Cerebellar nuclear complex (tissue), 1 donor: Measurements from ENCODE around the gene SMAP1.
"Not testable (repeated sequence)": the region's sequence is repeated elsewhere in the genome, so short reads cannot be mapped to it uniquely, and the experiment has no call there.

Experiments
- DNase-seq, 2 experiments: peaks; one replicate each; lab custom pipeline; 2025; lab: John Stamatoyannopoulos, UW

SMAP1 gene

DNA sequence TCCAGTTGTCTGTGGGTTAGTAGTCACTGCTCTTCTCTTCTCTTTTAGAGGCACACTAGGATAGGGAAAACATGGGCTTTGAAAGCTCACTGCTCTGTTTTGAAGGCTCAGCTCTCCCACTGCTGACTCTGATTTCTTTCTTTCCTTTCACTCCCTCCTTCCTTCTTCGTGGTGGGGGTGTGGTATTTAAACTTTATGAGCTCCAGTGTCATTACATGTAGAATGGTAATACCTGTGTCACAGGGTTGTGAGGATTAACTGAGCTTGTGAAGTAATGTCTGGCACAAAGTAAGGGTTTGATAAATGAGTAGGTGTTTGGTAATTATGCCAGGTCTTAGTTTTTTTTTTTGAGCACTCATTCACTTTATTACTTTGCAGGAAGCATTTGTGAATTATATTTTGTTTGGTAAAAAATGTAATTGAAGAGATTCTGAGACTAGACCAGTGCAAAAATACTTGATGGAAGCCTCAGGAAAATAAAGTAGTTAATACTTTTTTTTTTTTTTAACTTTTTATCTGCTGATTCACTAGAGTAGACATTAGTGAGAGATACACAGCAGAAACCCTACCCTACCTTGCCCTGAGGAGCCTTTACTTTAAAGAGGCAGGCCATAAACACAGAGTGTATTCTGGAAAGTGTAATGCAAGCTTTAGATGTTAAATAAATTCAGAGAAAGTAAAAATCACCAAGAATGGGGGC is 17.3 kb downstream of the SMAP1 start:
- no peak for DNase-seq

DNA sequence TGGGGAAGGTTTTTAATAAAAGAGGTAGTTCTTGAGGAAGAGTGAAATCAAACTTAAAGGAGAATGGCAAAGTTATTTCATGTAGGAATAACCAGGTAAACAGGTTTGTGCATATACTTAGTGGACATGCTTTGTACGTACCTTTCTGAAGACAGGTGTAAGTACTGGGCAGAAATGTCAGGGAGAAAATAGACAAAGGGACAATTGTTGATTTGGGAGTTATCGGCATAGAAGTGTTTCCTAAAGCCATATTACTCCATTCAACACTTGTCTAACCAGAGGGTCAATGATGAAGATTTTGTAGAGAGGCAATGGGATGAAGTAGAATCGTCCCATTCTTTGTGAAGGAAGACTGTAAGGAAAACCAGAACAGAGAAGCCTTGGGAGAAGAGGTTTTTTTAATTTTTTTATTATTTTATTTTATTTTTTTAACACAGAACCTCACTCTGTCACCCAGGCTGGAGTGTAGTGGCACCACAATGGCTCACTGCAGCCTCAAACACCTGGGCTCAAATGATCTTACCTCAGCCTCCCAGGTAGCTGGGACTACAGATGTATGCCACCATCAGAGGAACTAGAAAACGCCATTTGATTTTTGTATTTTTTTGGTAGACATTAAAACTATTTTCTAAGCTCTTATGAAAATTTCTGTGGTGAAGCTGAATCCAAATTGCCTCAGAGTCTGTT is 18.0 kb downstream of the SMAP1 start:
- DNase-seq, result no peak

DNA sequence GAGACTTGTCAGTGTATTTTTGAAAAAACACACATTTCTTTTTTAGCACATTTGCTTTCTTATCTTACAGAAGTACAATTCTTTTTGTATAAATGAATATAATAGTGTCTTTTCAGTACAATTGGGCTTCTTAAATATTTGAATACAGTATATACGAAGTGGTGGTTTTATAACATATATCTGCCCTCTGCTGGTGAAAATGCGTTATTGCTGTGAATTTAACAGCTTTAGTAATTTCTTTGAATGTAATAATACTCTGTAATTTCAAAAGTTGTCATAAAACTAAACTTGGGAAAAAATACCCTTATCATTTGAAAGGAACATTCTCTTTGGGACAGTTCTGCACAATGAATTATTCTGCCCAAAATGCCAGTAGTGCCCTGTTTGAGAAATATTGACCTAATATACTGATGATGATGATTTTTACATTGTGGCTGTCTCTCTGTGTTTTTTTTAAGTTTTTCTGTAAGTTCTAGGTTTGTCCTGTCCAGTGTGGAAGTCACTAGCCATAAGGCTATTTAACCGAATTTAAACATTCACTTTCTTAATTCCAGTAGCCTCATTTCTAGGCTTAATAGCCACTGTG is 19.0 kb downstream of the SMAP1 start:
- DNase-seq, result no peak

DNA sequence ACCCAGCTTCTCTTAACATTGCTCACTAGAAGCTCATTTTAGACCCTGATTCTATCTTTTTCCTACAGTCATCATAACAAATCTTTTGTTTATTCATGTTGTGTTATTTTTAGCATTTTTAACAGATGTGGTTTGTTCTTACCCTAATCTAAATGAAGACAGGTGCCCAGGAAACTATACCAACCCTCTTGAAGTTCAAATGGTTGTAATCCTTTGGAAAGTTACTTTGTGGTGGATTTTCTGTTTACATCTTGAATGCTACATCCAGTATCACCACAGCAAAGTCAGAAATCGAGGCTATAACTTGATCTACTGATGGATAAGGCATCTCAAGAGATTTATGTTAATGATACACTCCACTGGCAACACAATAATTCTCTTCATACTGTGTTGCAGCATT is 26.2 kb downstream of the SMAP1 start:
- DNase-seq, result no peak

DNA sequence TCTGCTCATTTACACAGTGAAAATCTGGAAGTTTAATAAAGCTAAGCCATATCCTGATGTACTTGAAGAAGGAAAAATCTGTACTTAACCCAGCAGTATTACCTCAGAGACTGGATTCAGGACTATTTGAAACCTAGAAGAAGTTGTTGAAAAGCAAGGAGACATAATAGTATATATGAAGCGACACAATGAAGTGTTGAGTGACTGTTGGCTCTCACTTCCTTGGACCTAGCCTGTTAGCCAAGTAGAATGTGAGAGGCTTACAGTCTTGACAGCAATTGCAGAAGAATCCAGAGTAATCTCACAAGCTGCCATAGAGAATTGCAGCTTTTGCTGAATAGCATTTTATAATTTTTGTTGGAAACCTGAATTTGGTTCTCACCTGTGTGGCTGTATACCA is 26.7 kb downstream of the SMAP1 start:
- DNase-seq, result no peak

DNA sequence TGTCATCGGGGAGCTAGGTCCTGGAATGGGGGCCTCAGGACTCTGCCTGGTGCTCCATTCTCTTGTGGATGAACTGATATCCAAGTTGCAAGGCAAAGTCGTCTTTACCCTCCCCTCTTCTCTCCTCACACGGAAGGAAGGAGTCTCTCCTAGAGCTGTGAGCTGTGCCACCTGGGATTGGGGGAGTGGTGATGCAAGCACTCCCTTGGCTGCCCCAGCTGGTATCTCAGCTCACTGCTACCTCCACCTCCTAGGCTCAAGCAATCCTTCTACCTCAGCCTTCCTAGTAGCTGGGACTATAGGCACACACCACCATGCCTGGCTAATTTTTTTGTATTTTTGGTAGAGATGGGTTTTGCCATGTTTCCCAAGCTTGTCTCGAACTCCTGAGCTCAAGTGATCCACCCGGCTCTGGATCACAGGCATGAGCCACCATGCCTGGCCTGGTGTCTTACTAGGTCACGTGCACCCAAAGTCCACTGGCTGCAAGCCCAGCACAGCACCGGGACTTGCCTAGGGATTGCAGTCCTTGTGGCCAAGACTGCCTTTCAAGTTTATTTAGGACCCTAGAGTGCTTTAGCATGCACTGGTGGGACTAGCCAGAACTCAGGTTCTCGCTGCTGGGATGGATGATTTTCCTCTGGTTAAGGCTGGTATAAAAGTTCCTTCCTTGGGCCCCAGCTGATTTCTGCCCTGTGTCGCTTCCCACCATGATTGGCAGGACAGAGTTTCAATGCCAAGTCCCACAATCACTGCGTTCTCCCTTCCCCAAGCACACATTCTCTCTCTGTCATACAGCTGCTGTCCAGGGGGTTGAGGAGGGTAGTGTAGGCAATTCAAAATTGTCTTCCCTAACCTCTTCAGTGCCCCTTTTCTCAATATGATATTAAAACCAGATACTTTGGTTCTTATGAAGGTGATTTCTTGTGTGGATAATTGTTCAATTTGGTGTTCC is 33.5 kb downstream of the SMAP1 start:
- no peak for DNase-seq

DNA sequence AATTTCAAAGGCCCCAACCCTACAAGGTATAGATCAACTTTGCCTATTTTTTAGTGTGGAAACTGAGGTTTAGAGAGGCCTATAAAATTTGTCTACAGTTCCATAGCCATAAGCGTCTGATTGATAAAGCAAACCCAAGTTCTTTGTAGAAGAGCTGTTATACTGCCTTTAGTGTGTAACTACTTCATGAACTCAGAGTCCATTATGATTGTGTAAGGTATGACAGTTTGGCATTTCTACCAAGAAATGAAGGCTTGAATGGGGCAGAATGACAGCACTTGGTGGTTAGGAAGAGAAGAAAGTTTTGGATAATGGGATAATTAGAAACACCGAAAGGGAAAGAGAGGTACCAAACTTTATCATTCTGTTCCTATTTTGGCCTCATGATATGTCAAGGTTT is 38.1 kb downstream of the SMAP1 start:
- no peak for DNase-seq

DNA sequence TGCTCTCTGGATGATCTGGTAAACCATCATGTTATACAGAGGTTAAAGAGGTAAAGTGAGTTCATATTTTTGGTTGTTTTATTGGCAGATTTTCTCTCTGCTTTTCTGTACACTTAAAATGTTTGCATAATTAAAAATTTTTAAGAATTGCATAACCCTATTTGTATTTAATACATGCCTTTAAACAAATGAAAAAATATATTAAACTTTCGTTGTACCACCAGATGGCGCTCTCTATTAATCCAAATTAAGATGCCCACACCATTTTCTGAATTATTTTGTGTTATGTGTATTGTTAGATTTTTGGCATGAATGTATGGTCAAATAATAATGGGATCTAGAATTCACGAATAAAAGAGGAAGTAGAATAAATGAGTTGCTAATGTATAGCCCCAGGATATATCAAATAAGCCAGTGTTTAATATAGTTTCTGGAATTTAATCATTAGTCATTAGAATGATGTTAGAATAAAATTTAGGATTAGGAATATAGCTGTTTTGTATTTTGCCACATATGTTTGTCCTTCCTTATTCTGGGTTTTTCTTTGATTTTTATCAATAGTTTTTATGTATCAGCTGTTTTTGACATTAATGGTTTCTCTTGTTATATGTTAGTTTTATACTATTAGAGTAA is 38.9 kb downstream of the SMAP1 start:
- no peak for DNase-seq

DNA sequence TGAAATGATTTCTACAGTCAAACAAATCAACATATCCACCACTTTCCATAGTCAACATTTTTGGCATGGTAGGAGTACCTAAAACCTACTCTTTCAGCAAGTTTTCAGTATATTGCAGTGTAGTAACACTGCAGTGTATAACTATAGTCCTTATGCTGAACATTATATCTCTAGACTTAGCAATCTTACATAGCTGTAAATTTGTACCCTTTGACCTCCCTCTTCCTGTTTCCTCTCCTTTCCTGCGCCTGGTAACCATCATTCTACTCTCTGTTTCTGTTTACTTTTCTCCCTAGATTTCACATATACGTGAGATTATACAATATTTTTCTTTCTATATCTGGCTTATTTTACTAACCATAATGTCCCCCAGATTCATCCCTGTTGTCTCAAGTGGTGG is 40.2 kb downstream of the SMAP1 start:
- DNase-seq, result no peak

DNA sequence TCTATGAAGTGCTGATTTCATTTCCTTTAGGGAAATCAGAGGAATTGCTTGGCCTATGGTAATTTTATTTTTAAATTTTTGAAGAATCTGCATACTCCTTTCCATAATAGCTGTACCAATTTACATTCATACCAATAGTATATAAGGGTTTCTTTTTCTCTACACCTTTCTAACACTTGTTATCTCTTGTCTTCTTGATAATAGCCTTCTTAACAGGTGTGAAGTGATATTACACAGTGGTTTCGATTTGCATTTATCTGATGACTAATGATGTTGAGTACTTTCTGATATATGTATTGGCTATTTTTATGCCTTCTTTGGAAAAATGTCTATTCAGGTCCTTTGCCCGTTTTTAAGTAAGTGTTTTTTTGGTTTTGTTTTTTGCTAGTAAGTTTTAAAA is 40.8 kb downstream of the SMAP1 start:
- DNase-seq, result no peak

DNA sequence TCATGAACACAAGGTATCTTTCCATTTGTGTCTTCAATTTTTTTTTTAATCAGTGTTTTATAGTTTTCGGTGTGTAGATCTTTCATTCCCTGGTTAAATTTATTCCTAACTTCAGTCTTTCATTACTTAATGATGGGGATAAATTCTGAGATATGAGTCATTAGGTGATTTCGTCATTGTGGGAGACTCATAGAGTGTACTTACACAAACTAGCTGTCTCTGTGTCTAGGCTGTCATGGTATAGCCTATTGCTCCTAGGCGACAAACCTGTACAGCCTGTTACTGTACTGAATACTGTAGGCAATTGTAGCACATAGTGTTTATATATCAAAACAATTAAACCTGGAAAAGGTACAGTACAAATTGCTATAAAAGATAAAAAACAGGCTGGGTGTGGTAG is 42.1 kb downstream of the SMAP1 start:
- no peak for DNase-seq

DNA sequence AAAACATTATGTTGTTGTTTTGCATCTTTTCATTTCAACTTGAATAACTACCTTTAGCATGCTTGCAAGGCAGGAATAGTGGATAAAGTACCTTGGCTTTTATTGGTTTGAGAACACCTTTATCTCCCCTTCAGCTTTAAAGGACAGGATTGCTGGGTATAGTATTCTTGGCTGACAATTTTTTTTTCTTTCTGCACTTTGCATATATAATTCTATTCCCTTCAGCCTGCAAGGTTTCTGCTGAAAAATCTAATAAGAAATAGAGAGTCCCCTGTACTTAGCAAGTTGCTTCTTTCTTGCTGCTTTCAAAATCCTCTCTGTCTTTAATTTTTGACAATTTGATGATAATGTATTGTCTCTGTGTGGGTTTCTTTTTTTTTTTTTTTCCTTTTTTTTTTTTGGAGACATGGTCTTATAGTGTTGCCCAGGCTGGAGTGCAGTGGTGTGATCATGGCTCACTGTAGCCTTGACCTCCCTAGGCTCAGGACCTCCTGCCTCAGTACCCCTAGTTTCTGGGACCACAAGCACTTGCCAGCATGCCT is 47.1 kb downstream of the SMAP1 start:
- DNase-seq, result no peak

DNA sequence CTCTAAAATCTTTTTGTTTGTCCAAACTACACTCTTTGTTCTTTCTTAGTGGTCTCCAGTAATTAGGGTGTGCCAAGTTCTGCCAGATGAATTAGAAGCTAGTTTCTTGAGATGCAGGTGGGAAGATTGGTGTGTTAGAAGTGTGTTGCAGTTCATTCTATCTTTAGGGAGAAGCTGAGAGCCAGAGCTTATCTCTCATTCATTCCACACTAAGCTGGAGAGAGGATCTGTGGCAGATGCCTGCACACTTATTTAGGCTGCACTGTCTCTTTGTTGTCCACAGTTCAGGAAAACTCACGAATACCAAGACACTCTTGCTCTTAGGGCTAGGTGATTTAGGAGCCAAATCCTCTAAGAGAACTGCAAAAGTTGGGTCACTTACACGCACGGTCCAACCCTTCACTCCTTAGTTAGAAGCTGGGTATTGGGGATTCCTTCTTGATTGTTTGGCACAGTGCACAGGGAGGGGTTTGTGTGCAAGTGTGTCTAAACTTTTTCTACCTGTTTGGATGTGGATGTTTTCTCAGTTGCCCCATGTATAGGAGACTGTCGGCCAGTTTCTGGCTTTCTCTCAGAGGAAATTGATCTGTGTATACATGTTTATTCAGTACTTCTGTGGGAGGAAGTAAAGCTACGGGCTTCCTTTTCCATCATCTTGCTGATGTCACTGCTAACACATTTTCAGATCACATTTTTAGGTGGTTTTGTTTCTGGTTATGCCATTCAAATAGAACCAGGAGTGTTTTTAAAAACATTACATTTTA is 49.5 kb downstream of the SMAP1 start:
- no peak for DNase-seq

DNA sequence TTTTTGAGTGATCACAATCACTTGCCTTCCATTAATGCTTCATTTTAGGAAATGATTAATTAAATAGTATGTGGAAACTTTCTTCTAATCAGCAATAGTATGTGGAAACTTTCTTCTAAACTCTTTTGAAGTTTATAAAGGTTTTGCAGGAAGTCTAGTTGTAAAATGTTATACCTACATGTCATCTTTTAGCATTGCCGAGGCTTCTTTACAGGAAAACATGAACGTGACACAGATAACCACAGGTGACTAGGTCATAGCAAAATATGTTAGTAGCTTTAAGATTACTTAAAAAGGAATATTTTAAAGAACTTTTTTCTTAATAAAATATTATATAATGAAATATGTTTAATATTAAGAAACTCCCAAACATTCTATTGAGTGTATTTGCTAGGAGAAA is 56.8 kb downstream of the SMAP1 start:
- no peak for DNase-seq

DNA sequence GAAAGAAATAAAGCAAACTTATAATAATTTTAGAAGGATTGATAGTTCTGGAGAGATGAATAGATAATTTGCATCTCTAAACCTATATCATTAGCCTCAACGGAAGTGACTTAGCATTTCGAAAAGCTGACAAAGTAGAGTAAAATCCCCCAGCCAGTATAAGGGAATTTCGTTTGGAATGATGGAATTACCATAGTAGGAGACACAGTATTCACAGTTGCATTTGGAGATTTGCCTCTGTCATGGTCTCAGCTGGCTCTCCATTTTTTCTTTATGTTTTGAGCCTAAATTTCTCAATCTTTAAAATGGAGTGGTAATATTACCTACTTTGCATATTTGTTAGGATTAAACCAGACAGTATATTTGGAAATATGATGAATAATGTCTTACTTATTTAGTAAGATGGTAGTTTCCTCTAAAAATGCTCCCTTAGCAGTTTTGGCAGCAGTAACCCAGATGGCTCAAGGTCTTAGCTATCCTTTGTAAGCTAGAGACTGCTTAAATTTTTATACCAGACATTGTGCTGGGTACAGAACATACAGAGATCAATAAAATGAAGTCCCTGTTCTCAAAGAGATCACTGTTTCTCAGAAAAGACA is 58.2 kb downstream of the SMAP1 start:
- no peak for DNase-seq

DNA sequence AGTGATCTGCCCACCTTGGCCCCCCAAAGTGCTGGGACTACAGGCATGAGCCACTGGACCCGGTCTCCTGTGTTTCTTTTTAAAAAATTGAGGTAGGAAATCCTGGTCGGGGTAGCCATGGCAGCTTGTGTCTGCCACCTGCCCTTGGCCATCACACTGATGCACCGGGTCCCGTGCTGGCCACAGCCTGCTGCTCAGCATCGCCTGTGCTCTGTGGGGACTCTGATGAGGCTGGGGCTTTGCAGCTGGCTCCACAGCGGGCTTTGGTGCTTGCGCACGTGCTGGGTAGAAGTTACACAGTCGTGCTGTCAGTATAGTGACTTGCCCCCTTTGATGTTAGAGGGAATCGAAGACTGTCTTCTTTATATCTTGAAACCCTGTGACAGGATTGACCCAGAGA is 66.7 kb downstream of the SMAP1 start:
- DNase-seq, result no peak

DNA sequence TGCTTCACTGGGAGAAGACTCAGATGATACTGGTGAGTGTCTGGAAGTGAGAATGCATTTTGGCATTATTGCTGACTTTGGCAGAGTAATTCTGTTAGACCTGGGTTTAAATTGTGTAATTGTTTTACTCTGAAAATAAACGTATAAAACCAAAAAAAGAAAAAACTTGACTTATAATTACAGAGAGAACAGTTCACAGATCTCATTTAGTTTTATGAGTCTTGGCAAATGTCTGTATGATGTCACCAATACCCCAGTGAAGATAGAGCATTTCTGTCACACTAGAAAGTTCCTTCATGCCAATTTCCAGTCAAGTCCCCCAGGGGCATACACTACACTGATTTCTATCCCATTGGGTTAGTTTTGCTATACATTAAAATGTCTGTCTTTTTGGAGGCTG is 67.3 kb downstream of the SMAP1 start:
- DNase-seq, result no peak

DNA sequence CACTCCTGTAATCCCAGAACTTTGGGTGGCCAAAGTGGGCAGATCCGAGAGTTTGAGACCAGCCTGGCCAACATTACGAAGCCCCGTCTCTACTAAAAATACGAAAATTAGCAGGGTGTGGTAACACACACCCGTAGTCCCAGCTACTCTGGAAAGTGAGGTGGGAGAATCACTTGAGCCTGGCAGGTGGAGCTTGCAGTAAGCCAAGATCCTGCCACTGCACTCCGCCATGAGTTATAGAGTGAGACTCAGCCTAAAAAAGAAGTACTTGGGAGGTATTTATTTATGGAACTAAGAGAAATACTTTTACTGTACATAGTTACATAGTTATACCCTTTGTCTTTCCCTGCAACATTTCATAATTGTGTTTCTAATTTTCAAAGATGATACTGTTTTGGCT is 67.8 kb downstream of the SMAP1 start:
- DNase-seq, result no peak

DNA sequence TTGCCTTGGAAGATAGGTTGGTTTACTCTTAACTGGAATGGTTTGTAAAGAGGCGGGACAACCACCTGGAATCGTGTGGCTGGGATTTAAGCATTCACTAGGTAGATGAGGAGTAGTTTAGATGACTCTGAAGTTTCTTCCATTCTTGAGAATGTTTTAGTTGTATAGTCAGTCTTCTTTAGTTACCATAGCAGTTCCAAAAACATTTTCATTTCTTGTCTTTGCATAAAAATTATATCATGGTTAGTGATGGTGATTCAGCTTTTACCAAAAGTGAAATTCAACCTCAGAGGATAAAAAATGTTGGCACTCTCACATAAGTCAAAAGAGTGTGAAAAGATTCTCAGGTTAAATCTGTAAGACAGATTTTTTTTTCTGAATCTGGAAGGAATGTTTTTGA is 70.3 kb downstream of the SMAP1 start:
- no peak for DNase-seq

DNA sequence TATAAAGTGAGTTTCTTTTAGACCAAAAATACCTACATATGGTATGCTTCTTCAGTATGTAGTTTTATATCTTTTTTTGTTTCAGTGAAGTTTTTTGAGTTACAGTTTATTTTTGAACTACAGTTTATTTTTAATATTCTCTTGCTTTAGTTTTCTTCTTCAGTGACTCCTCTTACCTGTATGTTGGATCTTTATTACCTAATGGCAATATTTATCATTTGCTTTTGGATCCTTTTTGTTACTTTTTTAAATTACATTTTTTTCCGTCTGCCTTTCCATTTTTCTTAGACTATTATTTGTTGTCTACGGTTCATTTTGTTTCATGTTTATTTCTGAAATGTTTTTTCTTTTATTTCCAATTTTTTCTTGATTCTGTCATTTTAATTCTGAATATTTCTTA is 71.9 kb downstream of the SMAP1 start:
- DNase-seq, result no peak

DNA sequence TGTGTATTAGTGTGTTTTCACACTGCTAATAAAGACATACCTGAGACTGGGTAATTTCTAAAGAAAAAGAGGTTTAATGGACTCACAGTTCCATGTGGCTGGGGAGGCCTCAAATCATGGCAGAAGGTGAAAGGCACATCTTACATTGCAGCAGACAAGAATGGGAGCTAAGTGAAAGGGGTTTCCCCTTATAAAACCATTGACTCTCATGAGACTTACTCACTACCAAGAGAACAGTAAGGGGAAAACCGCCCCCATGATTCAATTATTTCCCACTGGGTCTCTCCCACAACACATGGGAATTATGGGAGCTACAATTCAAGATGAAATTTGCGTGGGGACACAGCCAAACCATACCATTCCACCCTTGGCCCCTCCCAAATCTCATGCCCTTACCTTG is 73.1 kb downstream of the SMAP1 start:
- not testable (repeated sequence) for DNase-seq
